Type B pancreatic cell (in vitro differentiated cells): ENCODE results near the gene PPP1R3E. TPM values are rescaled to one million over a fixed set of nuclear protein-coding genes. Genes with fewer than 3 reads are reported as not detected.
"Not testable (repeated sequence)": the region's sequence is repeated elsewhere in the genome, so short reads cannot be mapped to it uniquely, and the experiment has no call there.

Experiments used
- DNase-seq: peaks from one replicate; pipeline ENCODE4 v3.0.0; 2021; ENCODE audit warnings: mixed read lengths; ENCODE audit not compliant: unreplicated experiment; ENCODE audit errors: extremely low spot score
- H3K27ac Mint-ChIP-seq: 2 replicates; pipeline ENCODE4 v1.8.0; 2021; ENCODE audit warnings: mild to moderate bottlenecking, mixed read lengths
- H3K27me3 Mint-ChIP-seq: 2 replicates; pipeline ENCODE4 v1.8.0; 2021; ENCODE audit warnings: mixed read lengths
- H3K36me3 Mint-ChIP-seq: 2 replicates; pipeline ENCODE4 v1.8.0; 2021; ENCODE audit warnings: mixed read lengths
- H3K4me1 Mint-ChIP-seq: one replicate; pipeline ENCODE4 v1.8.0; 2021; ENCODE audit warnings: mixed read lengths; ENCODE audit not compliant: unreplicated experiment
- H3K4me3 Mint-ChIP-seq: 2 replicates; pipeline ENCODE4 v1.8.0; 2021; ENCODE audit warnings: mild to moderate bottlenecking, mixed read lengths
- H3K9me3 Mint-ChIP-seq: 2 replicates; pipeline ENCODE4 v1.8.0; 2021; ENCODE audit warnings: mixed read lengths
- CTCF ChIP-seq: fragments of 200-600 bp; sonication (generic); conservative IDR thresholded peaks from 2 replicates; pipeline ENCODE4 v1.5.0; 2021; ENCODE audit warnings: antibody characterized with exemption, mild to moderate bottlenecking
- total RNA-seq: library from RNA; stranded (reverse); gene quantifications from 2 replicates; pipeline ENCODE4 v1.2.1, GENCODE V29; 2021; ENCODE audit warnings: low replicate concordance

PPP1R3E gene
- total RNA-seq, 1 donor from 2014 or later, result 16.7 TPM

DNA sequence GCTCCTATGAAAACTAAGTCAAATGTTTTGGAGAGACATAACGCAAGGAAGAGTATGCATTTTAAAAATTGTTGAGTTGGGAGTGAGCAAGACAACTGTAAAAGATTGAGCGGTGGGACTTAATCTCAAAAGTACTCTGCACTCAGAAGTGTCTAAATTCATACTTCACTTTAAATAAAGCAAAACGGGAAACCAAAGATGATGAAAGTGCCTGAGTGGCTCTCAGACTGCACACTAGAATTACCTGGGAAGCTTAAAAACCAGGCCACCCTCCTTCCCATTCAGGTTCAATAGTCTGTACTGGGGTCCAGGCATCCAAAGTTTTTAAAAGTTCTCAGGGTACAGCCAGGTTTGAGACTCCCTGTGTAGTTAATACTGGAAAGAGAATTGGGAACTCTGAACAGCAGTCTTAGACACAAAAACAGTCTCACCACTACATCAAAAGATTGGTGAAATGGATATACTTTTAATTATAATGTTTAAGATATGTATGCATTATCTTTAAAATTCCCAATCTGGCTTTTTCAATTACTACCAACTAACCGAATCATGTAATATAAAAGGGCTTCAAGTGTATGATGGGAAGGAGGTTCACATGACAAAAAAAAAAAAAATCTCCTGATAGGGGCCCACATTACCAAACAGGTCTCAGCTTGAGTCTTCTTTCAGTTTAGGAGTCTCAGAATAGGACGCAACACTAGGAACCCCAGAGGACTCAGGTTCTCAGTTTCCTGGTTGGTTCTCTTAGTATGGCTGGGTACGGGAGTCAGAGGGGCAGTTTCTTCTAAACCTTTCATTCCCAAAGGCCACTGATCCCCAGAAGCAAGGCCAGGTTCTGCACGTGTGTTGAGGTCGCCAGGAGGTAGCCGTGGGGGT is 17.8 kb downstream of the PPP1R3E start:
- no peak for DNase-seq
- Mint-ChIP-seq H3K27ac (peak overlapping the region; percentile 83), H3K9me3 (no peaks in the 10 kb centered on the region), H3K4me3 (peak overlapping the region; percentile 97), H3K4me1 (peaks cover 23% of the 10 kb centered on the region), H3K36me3 (no peaks in the 10 kb centered on the region), H3K27me3 (no peaks in the 10 kb centered on the region)
- TF ChIP-seq CTCF, result no peak

GRCh38 chr14:23281247-23281646 is 21.4 kb downstream of the PPP1R3E start:
- H3K36me3 Mint-ChIP-seq, result peaks cover 5% of the 10 kb centered on the region
- peaks cover 16% of the 10 kb centered on the region for H3K4me1 Mint-ChIP-seq
- no peaks in the 10 kb centered on the region for H3K9me3 Mint-ChIP-seq
- DNase-seq, result no peak
- no peak overlapping the region for H3K27ac Mint-ChIP-seq
- no peak overlapping the region for H3K4me3 Mint-ChIP-seq
- TF ChIP-seq CTCF, result no peak
- no peaks in the 10 kb centered on the region for H3K27me3 Mint-ChIP-seq

DNA sequence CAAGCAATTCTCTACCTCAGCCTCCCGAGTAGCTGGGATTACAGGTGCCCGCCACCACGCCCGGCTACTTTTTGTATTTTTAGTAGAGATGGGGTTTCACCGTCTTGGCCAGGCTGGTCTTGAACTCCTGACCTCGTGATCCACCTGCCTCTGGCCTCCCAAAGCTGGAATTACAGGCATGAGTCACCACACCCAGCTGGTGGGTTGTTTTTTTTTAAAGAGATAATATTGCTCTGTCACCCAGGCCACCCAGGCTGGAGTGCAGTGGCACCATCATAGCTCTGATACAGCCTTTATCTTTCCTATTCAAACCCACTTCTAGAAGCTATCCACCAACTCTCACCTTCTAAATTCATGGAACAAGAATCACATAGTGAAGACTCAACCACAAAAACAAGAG is 24.7 kb downstream of the PPP1R3E start:
- not testable (repeated sequence) for H3K27me3 Mint-ChIP-seq, H3K4me3 Mint-ChIP-seq, H3K9me3 Mint-ChIP-seq, DNase-seq, H3K27ac Mint-ChIP-seq, H3K4me1 Mint-ChIP-seq
- peaks cover 20% of the 10 kb centered on the region for H3K36me3 Mint-ChIP-seq

GRCh38 chr14:23277189-23277588 is 25.5 kb downstream of the PPP1R3E start:
- Mint-ChIP-seq H3K36me3 (peaks cover 20% of the 10 kb centered on the region), H3K9me3 (peaks cover 4% of the 10 kb centered on the region), H3K4me1 (no peaks in the 10 kb centered on the region), H3K4me3 (no peak overlapping the region), H3K27me3 (no peaks in the 10 kb centered on the region), H3K27ac (no peak overlapping the region)
- DNase-seq, result no peak
- no peak for TF ChIP-seq CTCF

- H3K9me3 Mint-ChIP-seq, result peaks cover 4% of the 10 kb centered on the region
- no peaks in the 10 kb centered on the region for H3K27me3 Mint-ChIP-seq
- H3K27ac Mint-ChIP-seq, result peak overlapping the region; percentile 75
- H3K4me3 Mint-ChIP-seq, result no peak overlapping the region
- H3K4me1 Mint-ChIP-seq, result no peaks in the 10 kb centered on the region
- TF ChIP-seq CTCF, result no peak
- DNase-seq, result no peak
- H3K36me3 Mint-ChIP-seq, result peaks cover 20% of the 10 kb centered on the region
Observed at GRCh38 chr14:23275412-23275811, 27.2 kb downstream of the PPP1R3E start.

DNA sequence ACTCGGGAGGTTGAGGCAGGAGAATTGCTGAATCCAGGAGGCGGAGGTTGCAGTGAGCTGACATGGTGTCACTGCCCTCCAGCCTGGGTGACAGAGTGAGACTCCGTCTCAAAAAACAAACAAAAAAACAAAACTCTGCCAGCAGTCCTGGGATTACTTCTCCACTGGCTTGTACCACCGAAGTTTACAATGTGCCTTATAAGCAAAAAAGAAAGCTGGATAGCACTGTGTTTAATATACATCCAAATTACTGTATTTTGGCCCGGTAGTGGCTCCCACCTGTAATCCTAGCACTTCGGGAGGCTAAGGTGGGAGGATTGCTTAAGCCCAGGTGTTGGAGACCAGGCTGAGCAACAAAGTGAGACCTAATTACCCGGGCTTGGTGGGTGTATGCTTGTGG is 33.5 kb downstream of the PPP1R3E start:
- no peaks in the 10 kb centered on the region for H3K9me3 Mint-ChIP-seq
- no peak overlapping the region for H3K4me3 Mint-ChIP-seq
- H3K36me3 Mint-ChIP-seq, result no peaks in the 10 kb centered on the region
- H3K4me1 Mint-ChIP-seq, result no peaks in the 10 kb centered on the region
- DNase-seq, result no peak
- no peak for TF ChIP-seq CTCF
- no peak overlapping the region for H3K27ac Mint-ChIP-seq
- peaks cover 7% of the 10 kb centered on the region for H3K27me3 Mint-ChIP-seq

- H3K4me1 Mint-ChIP-seq, H3K27ac Mint-ChIP-seq, H3K9me3 Mint-ChIP-seq, DNase-seq, H3K36me3 Mint-ChIP-seq, H3K4me3 Mint-ChIP-seq: not testable (repeated sequence)
- H3K27me3 Mint-ChIP-seq, result peaks cover 31% of the 10 kb centered on the region
Observed at GRCh38 chr14:23260849-23261248, 41.8 kb downstream of the PPP1R3E start.
